CD4-positive, alpha-beta T cell treated with Interleukin-21 for 1 hour (primary cell): ENCODE results near the gene ALDH9A1.
"Not testable (repeated sequence)": the region's sequence is repeated elsewhere in the genome, so short reads cannot be mapped to it uniquely, and the experiment has no call there.

Source experiments
- DNase-seq: peaks from one replicate; pipeline ENCODE4 v3.0.0-alpha.2; 2020

The ALDH9A1 gene

DNA sequence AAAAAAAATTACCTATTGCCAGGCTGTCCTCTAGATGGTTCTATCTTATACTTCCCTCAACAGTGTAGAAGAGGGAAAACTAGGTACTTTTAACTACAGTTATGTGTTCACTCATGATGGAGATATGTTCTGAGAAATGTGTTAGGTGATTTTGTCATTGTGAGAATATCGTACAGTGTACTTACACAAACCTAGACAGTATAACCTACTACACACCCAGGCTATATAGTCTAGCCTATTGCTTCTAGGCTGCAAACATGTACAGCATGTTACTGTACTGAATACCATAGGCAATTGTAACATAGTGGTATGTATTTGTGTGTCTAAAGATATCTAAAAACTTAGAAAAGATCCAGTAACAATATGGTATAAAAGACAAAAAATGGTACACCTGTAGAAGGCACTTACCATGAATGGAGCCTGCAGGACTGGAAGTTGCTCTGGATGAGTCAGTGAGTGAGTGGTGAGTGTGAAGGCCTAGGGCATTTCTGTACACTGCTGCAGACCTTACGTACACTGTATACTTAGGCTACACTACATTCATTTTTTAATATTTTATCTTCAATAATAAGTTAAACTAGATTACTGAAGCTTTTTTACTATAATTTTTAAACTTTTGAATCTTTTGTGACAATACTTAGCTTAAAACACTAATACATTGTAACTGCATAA lies 54.2 kb downstream of the ALDH9A1 start:
- no peak for DNase-seq

DNA sequence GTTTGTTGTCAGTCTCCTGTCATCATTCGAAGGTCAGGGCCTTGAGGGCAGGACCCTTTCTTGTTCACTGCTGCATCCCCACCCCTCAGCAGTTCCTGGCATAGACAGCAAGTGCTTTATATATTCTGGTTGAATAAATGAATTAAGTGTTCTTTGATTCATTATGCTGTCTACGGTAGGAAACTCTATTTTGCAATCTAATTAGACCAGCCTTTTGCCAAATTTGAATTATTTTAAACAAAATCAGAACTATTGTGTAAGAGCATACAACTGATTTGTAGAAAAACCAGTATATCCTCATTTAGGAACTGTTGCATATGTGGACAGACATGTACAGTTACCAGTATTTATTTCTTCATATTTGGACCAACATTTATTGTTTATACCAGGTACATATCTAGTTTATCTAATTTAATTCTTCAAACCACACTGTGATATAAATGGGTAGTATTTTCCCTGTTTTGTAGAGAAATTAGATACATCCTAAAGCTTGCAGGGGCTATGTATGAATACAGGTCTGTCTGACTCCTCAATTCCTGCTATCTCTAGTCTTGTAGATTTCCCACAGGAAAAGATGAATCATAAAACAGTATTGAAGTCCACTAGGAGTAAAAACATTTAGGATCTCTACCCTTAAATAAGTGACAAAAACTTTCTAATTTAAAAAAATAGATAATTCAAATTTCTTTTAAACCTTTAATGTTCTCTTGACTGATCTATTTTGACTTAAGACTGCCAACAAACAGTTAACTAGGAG lies 57.0 kb downstream of the ALDH9A1 start:
- no peak for DNase-seq

GRCh38 chr1:165639821-165640623 lies 58.3 kb downstream of the ALDH9A1 start:
- DNase-seq = no peak

DNA sequence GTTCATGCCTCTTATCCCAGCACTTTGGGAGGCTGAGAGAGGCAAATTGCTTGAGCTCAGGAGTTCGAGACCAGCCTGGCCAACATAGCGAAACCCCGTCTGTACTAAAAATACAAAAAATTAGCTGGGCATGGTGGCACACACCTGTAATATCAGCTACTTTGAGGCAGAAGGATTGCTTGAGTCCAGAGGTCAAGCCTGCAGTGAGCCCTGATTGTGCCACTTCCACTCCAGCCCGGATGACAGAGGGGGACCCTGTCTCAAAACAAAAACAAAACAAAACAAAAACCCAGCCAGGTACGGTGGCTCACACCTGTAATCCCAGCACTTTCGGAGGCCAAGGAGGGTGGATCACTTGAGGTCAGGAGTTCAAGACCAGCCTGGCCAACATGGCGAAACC lies 60.2 kb downstream of the ALDH9A1 start:
- DNase-seq = not testable (repeated sequence)

GRCh38 chr1:165637427-165637826 lies 60.9 kb downstream of the ALDH9A1 start:
- no peak for DNase-seq

GRCh38 chr1:165635823-165636222 lies 62.5 kb downstream of the ALDH9A1 start:
- DNase-seq = no peak

DNA sequence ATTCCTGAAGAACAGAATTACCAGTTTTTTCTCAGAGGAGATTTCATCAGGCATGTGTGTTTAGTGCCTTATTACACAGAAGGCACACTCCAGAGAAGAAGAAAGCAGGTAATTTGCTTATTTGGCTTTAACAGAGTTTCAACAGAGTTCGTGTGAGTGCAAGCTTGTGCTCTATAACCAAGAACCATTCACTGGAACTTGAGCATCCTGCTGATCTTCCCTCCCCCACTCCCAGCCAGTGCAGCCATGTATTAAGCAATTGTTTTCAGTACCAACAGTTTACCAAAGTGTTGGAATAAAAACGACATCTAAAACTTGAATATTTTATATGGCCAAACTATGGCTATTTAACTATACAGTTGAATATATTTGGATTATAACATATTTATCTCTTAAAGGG lies 63.0 kb downstream of the ALDH9A1 start:
- no peak for DNase-seq

DNA sequence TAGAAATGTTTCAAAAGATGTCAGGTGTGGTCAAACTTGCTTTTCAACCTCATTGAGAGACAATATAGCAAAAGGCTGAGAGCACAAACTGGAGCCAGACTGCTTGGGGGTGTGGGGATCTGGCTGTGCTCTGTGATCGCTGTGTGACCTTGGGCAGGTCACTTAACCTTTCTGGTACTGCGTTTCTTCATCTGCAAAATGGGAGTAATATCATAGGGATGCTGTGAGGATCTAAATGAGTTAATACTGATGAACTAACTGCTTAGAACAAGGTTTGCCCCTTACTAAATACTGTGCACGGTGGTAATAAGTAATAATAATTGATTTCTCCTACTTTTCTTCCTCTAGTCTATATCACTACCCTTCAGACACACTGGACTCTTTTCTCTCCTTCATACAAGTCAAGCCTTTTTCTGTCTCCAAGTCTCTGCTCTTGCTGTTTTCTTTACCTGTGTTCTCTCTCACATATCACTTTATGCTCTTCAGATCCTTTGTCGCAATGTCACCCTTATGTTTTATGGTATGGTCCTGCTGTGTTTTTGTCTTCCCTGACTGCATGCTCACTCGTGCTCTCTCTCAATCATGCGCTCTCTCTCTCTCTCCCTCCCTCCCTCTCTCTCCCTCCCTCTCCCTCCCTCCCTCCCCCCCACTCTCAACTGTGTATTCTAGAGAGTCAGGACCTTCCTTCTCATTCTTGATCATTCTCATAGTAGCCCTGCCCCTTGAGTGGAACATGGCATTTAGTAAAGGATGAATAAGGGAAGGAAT lies 64.0 kb downstream of the ALDH9A1 start:
- DNase-seq = no peak

DNA sequence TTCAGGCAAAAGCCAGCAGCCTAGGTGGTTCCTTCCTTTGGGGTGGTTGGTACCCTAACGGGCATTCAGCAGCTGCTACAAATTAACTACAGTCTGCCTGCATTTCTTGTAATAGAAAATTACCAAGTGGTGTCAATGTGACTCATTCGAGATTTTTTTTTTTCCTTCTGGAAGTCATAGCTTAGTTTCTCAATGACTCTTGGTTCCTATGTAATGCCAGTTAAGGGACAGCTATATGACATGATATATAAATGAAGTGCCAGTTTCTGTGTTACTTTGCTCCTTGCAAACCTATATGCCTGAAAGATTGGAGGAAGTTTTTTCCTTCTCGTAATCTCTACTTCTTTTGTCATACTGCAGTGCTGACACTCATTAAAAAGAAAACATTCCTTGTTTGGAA lies 64.7 kb downstream of the ALDH9A1 start:
- DNase-seq = no peak

GRCh38 chr1:165632491-165632890 lies 65.9 kb downstream of the ALDH9A1 start:
- DNase-seq = no peak

DNA sequence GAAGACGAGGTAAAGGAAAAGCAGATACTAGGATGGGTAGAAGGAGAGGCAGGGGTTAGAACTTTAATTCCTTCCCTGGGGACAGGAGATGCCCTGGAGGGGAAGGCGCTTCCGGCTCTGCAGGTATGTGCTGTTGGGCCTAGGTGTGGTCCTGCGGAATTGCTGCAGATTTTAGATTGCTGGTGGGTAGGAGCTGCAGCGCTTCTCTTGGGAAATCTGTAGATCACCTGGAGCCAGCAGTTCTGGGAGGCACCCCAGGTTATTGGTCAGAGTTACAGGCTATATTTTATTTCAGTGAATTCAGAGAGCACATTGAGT lies 66.3 kb downstream of the ALDH9A1 start:
- no peak for DNase-seq

GRCh38 chr1:165631342-165632151 lies 66.8 kb downstream of the ALDH9A1 start:
- peak; percentile 21 for DNase-seq

DNA sequence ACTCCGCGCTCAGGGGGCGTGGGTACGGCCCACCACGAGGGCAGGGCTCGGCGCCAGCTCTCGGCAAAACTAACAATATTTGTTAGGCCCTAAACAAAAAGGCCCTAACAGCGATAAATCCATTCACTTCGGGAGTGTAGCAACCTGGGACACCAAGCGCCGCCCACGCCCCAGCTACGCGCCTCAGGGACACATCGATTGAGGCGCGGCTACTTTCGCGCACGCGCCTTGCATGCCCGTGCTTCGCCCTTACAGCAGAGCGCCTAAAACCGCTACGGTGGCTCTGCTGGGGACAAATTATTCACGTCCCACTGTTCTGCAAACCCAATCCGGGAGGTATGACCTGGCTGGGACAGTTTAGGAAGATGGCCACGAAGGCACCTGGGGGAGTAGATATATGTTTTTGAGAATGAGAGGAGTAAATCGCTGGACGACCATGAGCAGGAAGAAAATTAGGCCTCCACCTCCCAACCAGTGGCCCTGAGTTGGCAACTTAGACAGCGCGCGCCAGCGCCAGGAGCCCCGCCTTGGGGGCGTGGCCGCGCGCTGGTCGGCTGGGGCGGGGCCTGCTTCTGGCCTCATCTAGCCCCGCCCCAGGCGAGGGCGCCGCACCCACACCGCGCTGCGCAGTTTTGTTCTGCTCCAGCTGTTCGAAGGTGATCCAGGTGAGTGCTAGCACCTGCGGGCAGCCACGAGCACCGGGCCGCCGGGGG lies 67.6 kb downstream of the ALDH9A1 start, which contains the start of gene MGST3:
Gene MGST3, plus strand, starts transcription at position 606 of the 713 bp plus-strand sequence. CDS start 18,614 bp downstream, outside the sequence.
- peak; percentile 95 for DNase-seq

GRCh38 chr1:165629848-165630628 lies 68.3 kb downstream of the ALDH9A1 start:
- DNase-seq = no peak

GRCh38 chr1:165629151-165629550 lies 69.2 kb downstream of the ALDH9A1 start:
- DNase-seq = no peak

DNA sequence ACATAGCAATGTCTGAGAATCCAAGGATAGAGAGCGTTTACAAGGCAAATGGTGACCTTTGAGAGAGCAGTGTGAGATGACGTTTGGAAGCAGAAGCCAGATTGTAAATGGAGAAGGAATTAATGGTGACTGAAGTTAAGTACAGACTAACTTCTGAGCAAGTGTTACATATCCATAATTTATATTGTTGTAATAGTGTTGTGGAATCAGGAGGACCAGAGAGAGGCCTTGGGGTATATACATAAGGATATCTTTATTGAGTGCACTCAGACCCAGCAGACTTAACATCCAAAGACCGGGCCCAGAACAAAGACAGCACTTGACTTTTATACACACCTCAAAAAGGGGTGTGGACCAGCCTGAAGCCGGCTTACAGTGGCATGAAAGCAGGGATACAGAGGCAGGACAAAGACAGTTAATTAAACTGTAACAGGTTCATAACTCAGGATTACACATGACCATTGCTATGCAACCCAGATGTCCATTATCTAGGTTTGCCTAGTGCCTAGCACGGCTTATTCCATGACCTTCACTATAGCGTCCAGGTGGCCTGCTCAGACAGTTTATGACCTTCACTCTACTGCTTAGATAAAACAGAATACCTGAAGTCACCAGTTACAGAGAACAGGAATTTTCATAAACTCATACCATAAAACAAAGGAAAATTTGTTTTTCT lies 70.1 kb downstream of the ALDH9A1 start:
- no peak for DNase-seq

- DNase-seq = no peak
Observed at GRCh38 chr1:165624441-165624840, 73.9 kb downstream of the ALDH9A1 start.

DNA sequence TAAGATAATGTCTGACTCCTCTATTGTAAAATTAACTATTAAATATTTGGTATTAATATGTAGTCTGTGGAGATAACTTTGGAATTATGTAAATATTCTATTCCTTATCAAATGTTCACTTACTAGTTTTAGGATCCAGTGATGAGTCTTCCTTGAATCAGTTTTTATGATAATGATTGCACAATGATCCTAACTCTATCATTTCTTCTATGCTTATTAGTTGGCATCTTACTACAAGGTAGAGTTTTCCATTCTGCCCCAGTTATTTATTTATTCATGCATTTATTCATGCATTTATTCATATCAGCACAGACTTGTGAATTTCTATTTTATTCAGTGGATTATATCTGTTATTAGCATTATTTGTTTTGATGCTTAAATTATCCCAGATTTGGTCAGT lies 74.7 kb downstream of the ALDH9A1 start:
- DNase-seq = no peak

DNA sequence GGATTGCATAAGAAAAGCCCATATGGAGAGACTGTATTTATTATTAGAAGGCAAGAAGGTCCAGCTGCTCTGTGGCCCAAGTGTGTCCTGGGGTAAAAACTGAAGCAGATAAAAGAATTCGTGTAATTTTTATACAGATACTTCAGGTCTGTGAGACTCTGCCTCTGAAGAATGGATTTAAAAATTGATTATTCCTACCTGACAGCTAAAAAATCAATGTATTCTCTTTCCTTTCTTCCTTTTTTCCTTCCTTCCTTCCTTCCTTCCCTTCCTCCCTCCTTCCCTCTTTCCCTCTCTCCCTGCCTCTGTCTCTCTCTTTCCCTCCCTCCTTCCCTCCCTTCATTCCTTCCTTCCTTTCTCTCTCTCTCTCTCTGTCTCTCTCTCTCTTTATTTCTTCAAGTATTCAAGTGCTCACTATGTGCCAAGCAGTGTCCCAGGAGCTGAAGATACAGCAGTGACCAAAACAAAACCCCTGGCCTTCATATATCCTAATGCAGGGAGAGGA lies 78.7 kb downstream of the ALDH9A1 start:
- DNase-seq = no peak
